Measurements from ENCODE around the gene KLHL22. TPM values are rescaled to one million over a fixed set of nuclear protein-coding genes. Genes with fewer than 3 reads are reported as not detected.

Gene KLHL22
- total RNA-seq, 4 donors from 2014 or later = 7.7 to 13.0 (median 8.3) TPM

- Histone ChIP-seq H3K36me3 (peaks cover 0 to 17% (median 0%) of the 10 kb centered on the region in 3 donors), H3K4me3 (no peak overlapping the region), H3K27me3 (no peaks in the 10 kb centered on the region), H3K9me3 (no peaks in the 10 kb centered on the region), H3K27ac (no peak overlapping the region), H3K4me1 (peaks cover 0 to 4% (median 0%) of the 10 kb centered on the region in 3 donors)
- intact Hi-C loops (cut with DNase I) = no loop called here
- 60 to 92% methylated on average over 1 of the region's 1 CpG for WGBS, 2 donors
- DNase-seq = no peak
- TF ChIP-seq CTCF (IDR thresholded peaks at IDR 0.05) (no peak), POLR2A (IDR thresholded peaks at IDR 0.05) (no peak)
These were observed 45.1 kb downstream of the KLHL22 start for GRCh38 chr22:20450551-20450906.

- Histone ChIP-seq H3K9me3 (no peaks in the 10 kb centered on the region), H3K36me3 (peaks cover 0 to 22% (median 0%) of the 10 kb centered on the region in 3 donors), H3K4me1 (peaks cover 0 to 4% (median 0%) of the 10 kb centered on the region in 3 donors), H3K27me3 (no peaks in the 10 kb centered on the region), H3K4me3 (no peak overlapping the region), H3K27ac (no peak overlapping the region)
- DNase-seq = no peak
- intact Hi-C loops (cut with DNase I) = no loop called here
- WGBS, 2 donors = 93 to 95% methylated on average over 2 to 17 of the region's 19 CpGs
- TF ChIP-seq POLR2A (IDR thresholded peaks at IDR 0.05) = no peak
- TF ChIP-seq CTCF (IDR thresholded peaks at IDR 0.05) = no peak
These were observed 45.6 kb downstream of the KLHL22 start for GRCh38 chr22:20449819-20450550.

- 87 to 88% methylated on average over 5 of the region's 5 CpGs for WGBS, 2 donors
- H3K4me3 ChIP-seq = no peak overlapping the region
- intact Hi-C loops (cut with DNase I) = no loop called here
These were observed 47.0 kb downstream of the KLHL22 start for GRCh38 chr22:20448630-20449029.

GRCh38 chr22:20446383-20446970 lies 49.1 kb downstream of the KLHL22 start:
- H3K27ac ChIP-seq = no peak overlapping the region
- H3K9me3 ChIP-seq = no peaks in the 10 kb centered on the region
- no peak for DNase-seq
- H3K4me1 ChIP-seq = peaks cover 0 to 14% (median 0%) of the 10 kb centered on the region in 3 donors
- intact Hi-C loops (cut with DNase I) = no loop called here
- 91 to 92% methylated on average over 20 of the region's 21 CpGs for WGBS, 2 donors
- peaks cover 0 to 50% (median 0%) of the 10 kb centered on the region in 3 donors for H3K36me3 ChIP-seq
- TF ChIP-seq CTCF (IDR thresholded peaks at IDR 0.05) (no peak), POLR2A (IDR thresholded peaks at IDR 0.05) (no peak)
- H3K4me3 ChIP-seq = no peak overlapping the region
- no peaks in the 10 kb centered on the region for H3K27me3 ChIP-seq

More at GRCh38 chr22:20448630-20449029, 47.0 kb downstream of the KLHL22 start:
- H3K27ac ChIP-seq = no peak overlapping the region
- H3K4me1 ChIP-seq = peaks cover 0 to 4% (median 0%) of the 10 kb centered on the region in 3 donors
- TF ChIP-seq CTCF (IDR thresholded peaks at IDR 0.05) (no peak), POLR2A (IDR thresholded peaks at IDR 0.05) (no peak)
- no peak for DNase-seq
- H3K36me3 ChIP-seq = peaks cover 0 to 31% (median 0%) of the 10 kb centered on the region in 3 donors
- H3K27me3 ChIP-seq = no peaks in the 10 kb centered on the region
- H3K9me3 ChIP-seq = no peaks in the 10 kb centered on the region

GRCh38 chr22:20444325-20444724 lies 51.3 kb downstream of the KLHL22 start:
- TF ChIP-seq CTCF (IDR thresholded peaks at IDR 0.05) = no peak
- no peak for TF ChIP-seq POLR2A (IDR thresholded peaks at IDR 0.05)
- H3K27ac ChIP-seq = no peak overlapping the region
- 80 to 87% methylated on average over 1 to 4 of the region's 4 CpGs for WGBS, 2 donors

More at GRCh38 chr22:20444325-20444724, 51.3 kb downstream of the KLHL22 start:
- no peak for DNase-seq
- Histone ChIP-seq H3K4me1 (peaks cover 0 to 13% (median 0%) of the 10 kb centered on the region in 3 donors), H3K4me3 (no peak overlapping the region), H3K36me3 (peaks cover 0 to 50% (median 0%) of the 10 kb centered on the region in 3 donors), H3K9me3 (no peaks in the 10 kb centered on the region), H3K27me3 (peaks cover 0 to 2% (median 0%) of the 10 kb centered on the region in 4 donors)
- intact Hi-C loops (cut with DNase I) = no loop called here
